ENCODE results near the gene DSCAM.

DSCAM gene

GRCh38 chr21:40731206-40731605 is 115.8 kb downstream of the DSCAM start:
- no peaks in the 10 kb centered on the region for H3K27me3 Mint-ChIP-seq
- no peak overlapping the region for H3K4me3 Mint-ChIP-seq
- H3K27ac Mint-ChIP-seq: no peak overlapping the region
- ATAC-seq (replicated peaks): no peak
- no peaks in the 10 kb centered on the region for H3K4me1 Mint-ChIP-seq
- no peak for DNase-seq
- H3K36me3 Mint-ChIP-seq: no peaks in the 10 kb centered on the region
- no peaks in the 10 kb centered on the region for H3K9me3 Mint-ChIP-seq

- no peak overlapping the region for H3K27ac Mint-ChIP-seq
- no peaks in the 10 kb centered on the region for H3K27me3 Mint-ChIP-seq
- H3K4me1 Mint-ChIP-seq: no peaks in the 10 kb centered on the region
- no peak for ATAC-seq (replicated peaks)
- no peaks in the 10 kb centered on the region for H3K36me3 Mint-ChIP-seq
- no peak overlapping the region for H3K4me3 Mint-ChIP-seq
- DNase-seq: no peak
- no peaks in the 10 kb centered on the region for H3K9me3 Mint-ChIP-seq
These were observed 116.5 kb downstream of the DSCAM start for GRCh38 chr21:40730426-40730800.

- no peak for DNase-seq
- no peaks in the 10 kb centered on the region for H3K36me3 Mint-ChIP-seq
- no peaks in the 10 kb centered on the region for H3K4me1 Mint-ChIP-seq
- ATAC-seq (replicated peaks): no peak
- H3K4me3 Mint-ChIP-seq: no peak overlapping the region
- H3K9me3 Mint-ChIP-seq: peaks cover 0 to 3% of the 10 kb centered on the region in 2 donors
- H3K27me3 Mint-ChIP-seq: no peaks in the 10 kb centered on the region
- no peak overlapping the region for H3K27ac Mint-ChIP-seq
These were observed 117.1 kb downstream of the DSCAM start for GRCh38 chr21:40729761-40730425.

- DNase-seq (no peak), ATAC-seq (replicated peaks) (no peak)
- Mint-ChIP-seq H3K4me3 (no peak overlapping the region), H3K4me1 (no peaks in the 10 kb centered on the region), H3K36me3 (no peaks in the 10 kb centered on the region), H3K9me3 (peaks cover 8 to 26% of the 10 kb centered on the region in 2 donors), H3K27me3 (no peaks in the 10 kb centered on the region), H3K27ac (no peak overlapping the region)
These were observed 123.0 kb downstream of the DSCAM start for GRCh38 chr21:40723966-40724365.

- ATAC-seq (replicated peaks): no peak
- Mint-ChIP-seq H3K27ac (no peak overlapping the region), H3K4me1 (no peaks in the 10 kb centered on the region), H3K36me3 (no peaks in the 10 kb centered on the region), H3K4me3 (no peak overlapping the region), H3K9me3 (peaks cover 8 to 26% of the 10 kb centered on the region in 2 donors), H3K27me3 (no peaks in the 10 kb centered on the region)
- no peak for DNase-seq
These were observed 123.6 kb downstream of the DSCAM start for GRCh38 chr21:40723317-40723716.

- Mint-ChIP-seq H3K36me3 (no peaks in the 10 kb centered on the region), H3K4me3 (no peak overlapping the region), H3K4me1 (no peaks in the 10 kb centered on the region), H3K27me3 (no peaks in the 10 kb centered on the region), H3K9me3 (peaks cover 5 to 26% of the 10 kb centered on the region in 2 donors), H3K27ac (no peak overlapping the region)
- no peak for DNase-seq
- no peak for ATAC-seq (replicated peaks)
These were observed 127.3 kb downstream of the DSCAM start for GRCh38 chr21:40719615-40720014.

GRCh38 chr21:40717028-40717427 is 129.9 kb downstream of the DSCAM start:
- Mint-ChIP-seq H3K27ac (no peak overlapping the region), H3K36me3 (no peaks in the 10 kb centered on the region), H3K9me3 (peaks cover 5 to 16% of the 10 kb centered on the region in 2 donors), H3K4me1 (no peaks in the 10 kb centered on the region), H3K27me3 (no peaks in the 10 kb centered on the region), H3K4me3 (no peak overlapping the region)
- ATAC-seq (replicated peaks) (no peak), DNase-seq (no peak)

GRCh38 chr21:40714536-40714935 is 132.4 kb downstream of the DSCAM start:
- Mint-ChIP-seq H3K4me1 (no peaks in the 10 kb centered on the region), H3K9me3 (peaks cover 0 to under 1% of the 10 kb centered on the region in 2 donors), H3K27me3 (no peaks in the 10 kb centered on the region), H3K27ac (no peak overlapping the region), H3K4me3 (no peak overlapping the region), H3K36me3 (no peaks in the 10 kb centered on the region)
- no peak for ATAC-seq (replicated peaks)
- no peak for DNase-seq

- peaks cover 0 to 3% of the 10 kb centered on the region in 2 donors for H3K9me3 Mint-ChIP-seq
- H3K4me1 Mint-ChIP-seq: no peaks in the 10 kb centered on the region
- no peak overlapping the region for H3K27ac Mint-ChIP-seq
- DNase-seq (no peak), ATAC-seq (replicated peaks) (no peak)
- no peaks in the 10 kb centered on the region for H3K36me3 Mint-ChIP-seq
- H3K4me3 Mint-ChIP-seq: no peak overlapping the region
- no peaks in the 10 kb centered on the region for H3K27me3 Mint-ChIP-seq
These were observed 139.2 kb downstream of the DSCAM start for GRCh38 chr21:40707656-40708244.

GRCh38 chr21:40706806-40707655 is 139.9 kb downstream of the DSCAM start:
- H3K9me3 Mint-ChIP-seq: peaks cover 0 to 3% of the 10 kb centered on the region in 2 donors
- no peaks in the 10 kb centered on the region for H3K36me3 Mint-ChIP-seq
- H3K4me3 Mint-ChIP-seq: no peak overlapping the region
- H3K27me3 Mint-ChIP-seq: no peaks in the 10 kb centered on the region
- ATAC-seq (replicated peaks): no peak
- H3K4me1 Mint-ChIP-seq: no peaks in the 10 kb centered on the region
- no peak for DNase-seq
- no peak overlapping the region for H3K27ac Mint-ChIP-seq

- Mint-ChIP-seq H3K4me1 (no peaks in the 10 kb centered on the region), H3K4me3 (no peak overlapping the region), H3K27me3 (no peaks in the 10 kb centered on the region), H3K9me3 (peaks cover 0 to 3% of the 10 kb centered on the region in 2 donors), H3K27ac (no peak overlapping the region), H3K36me3 (no peaks in the 10 kb centered on the region)
- DNase-seq: no peak
- no peak for ATAC-seq (replicated peaks)
These were observed 140.8 kb downstream of the DSCAM start for GRCh38 chr21:40706176-40706575.

- H3K4me3 Mint-ChIP-seq: no peak overlapping the region
These were observed 142.8 kb downstream of the DSCAM start for GRCh38 chr21:40704141-40704540.

GRCh38 chr21:40699366-40699765 is 147.6 kb downstream of the DSCAM start:
- H3K27ac Mint-ChIP-seq: no peak overlapping the region
- H3K36me3 Mint-ChIP-seq: no peaks in the 10 kb centered on the region
- DNase-seq (no peak), ATAC-seq (replicated peaks) (no peak)
- H3K4me3 Mint-ChIP-seq: no peak overlapping the region
- H3K9me3 Mint-ChIP-seq: no peaks in the 10 kb centered on the region
- no peaks in the 10 kb centered on the region for H3K4me1 Mint-ChIP-seq
- H3K27me3 Mint-ChIP-seq: no peaks in the 10 kb centered on the region

More at GRCh38 chr21:40704141-40704540, 142.8 kb downstream of the DSCAM start:
- Mint-ChIP-seq H3K27ac (no peak overlapping the region), H3K36me3 (no peaks in the 10 kb centered on the region), H3K4me1 (no peaks in the 10 kb centered on the region), H3K9me3 (no peaks in the 10 kb centered on the region), H3K27me3 (no peaks in the 10 kb centered on the region)
- no peak for DNase-seq
- ATAC-seq (replicated peaks): no peak

GRCh38 chr21:40696246-40696645 is 150.7 kb downstream of the DSCAM start:
- ATAC-seq (replicated peaks) (no peak), DNase-seq (no peak)
- Mint-ChIP-seq H3K27ac (no peak overlapping the region), H3K4me1 (no peaks in the 10 kb centered on the region), H3K36me3 (no peaks in the 10 kb centered on the region), H3K4me3 (no peak overlapping the region), H3K27me3 (no peaks in the 10 kb centered on the region), H3K9me3 (no peaks in the 10 kb centered on the region)

Measured in stimulated activated naive B cell treated with anti-CD40 and anti-IgM and Interleukin-4, amounts not matched to agents 10 μg/mL and 1 μg/mL and 100 μg/mL, for 72 hours (primary cell).